GM12878 (cell line): ENCODE data around the gene NAT8. TPM values are rescaled to one million over a fixed set of nuclear protein-coding genes. Genes with fewer than 3 reads are reported as not detected.

Source experiments
- ATAC-seq: fragments of 200-7000 bp; cut with Tn5 transposase; 3 replicates; pipeline ENCODE4 v1.9.1; 2020; ENCODE audit warnings: mild to moderate bottlenecking, moderate library complexity
- BruUV-seq: library from RNA; stranded (reverse); fragments of 400-500 nt; replicated peaks from 2 replicates; lab custom pipeline; 2021; lab: Mats Ljungman, UMichigan
- CTCF ChIA-PET: fragments of 300-600 bp; sonication (Branson Sonifier 250); formaldehyde crosslinking; extraction: SDS; loops from one replicate; lab custom pipeline; 2021; ENCODE audit warnings: inconsistent platforms; lab: Yijun Ruan, JAX
- POLR2A ChIA-PET: fragments of 350-600 bp; formaldehyde crosslinking; extraction: SDS; loops from one replicate; lab custom pipeline; 2021; ENCODE audit warnings: inconsistent platforms; lab: Charles Lee
- RAD21 ChIA-PET: fragments of 300-600 bp; sonication (Branson Sonifier 250); formaldehyde crosslinking; loops from one replicate; lab custom pipeline; 2023; ENCODE audit warnings: antibody characterized with exemption; ENCODE audit not compliant: unreplicated experiment; lab: Charles Lee
- SMC1A ChIA-PET: fragments of 300-600 bp; sonication (Branson Sonifier 250); formaldehyde crosslinking; loops from one replicate; lab custom pipeline; 2023; ENCODE audit not compliant: unreplicated experiment, uncharacterized antibody; lab: Charles Lee
- DNase-seq: peaks from one replicate; pipeline ENCODE4 v3.0.0-alpha.2; 2011; ENCODE audit warnings: low read depth, low spot score
- FAIRE-seq: peaks from 3 replicates; lab custom pipeline; 2011; peaks lifted over from hg19 to GRCh38; lab: Jason Lieb, UNC
- H2AFZ ChIP-seq: 2 replicates; pipeline ENCODE4 v1.6.0; 2011; ENCODE audit warnings: low read depth, low read length, control low read depth; ENCODE audit not compliant: control insufficient read depth
- H3K27ac ChIP-seq: 2 replicates; pipeline ENCODE4 v1.5.1; 2011; ENCODE audit warnings: control low read depth; ENCODE audit not compliant: control insufficient read depth, insufficient read depth
- H3K27me3 ChIP-seq, 2 experiments: replicated peaks in 1 of 2; 2 replicates each; pipeline versions ENCODE4 v1.6.0 to v1.6.1; 2011; ENCODE audit warnings: low read length in 1 of 2; ENCODE audit not compliant: control insufficient read depth in 2 of 2, insufficient read depth in 2 of 2
- H3K36me3 ChIP-seq, 2 experiments: 2 replicates each; pipeline ENCODE4 v1.5.1; 2011; ENCODE audit warnings: low read length in 1 of 2; ENCODE audit not compliant: control insufficient read depth in 2 of 2, insufficient read depth in 2 of 2
- H3K4me1 ChIP-seq: 2 replicates; pipeline ENCODE4 v1.6.1; 2011; ENCODE audit warnings: mild to moderate bottlenecking, low read length, moderate library complexity, mixed read lengths; ENCODE audit not compliant: control insufficient read depth, insufficient read depth
- H3K4me2 ChIP-seq: 2 replicates; pipeline ENCODE4 v1.6.0; 2011; ENCODE audit warnings: control low read depth; ENCODE audit not compliant: control insufficient read depth, insufficient read depth
- H3K4me3 ChIP-seq: fragments of 200-600 bp; sonication (generic); 2 replicates; pipeline ENCODE4 v1.5.1; 2016
- H3K79me2 ChIP-seq: 2 replicates; pipeline ENCODE4 v1.6.0; 2011; ENCODE audit warnings: low read length; ENCODE audit not compliant: control insufficient read depth, insufficient read depth
- H3K9ac ChIP-seq: 2 replicates; pipeline ENCODE4 v1.8.0; 2011; ENCODE audit warnings: low read length, control low read depth, mixed read lengths; ENCODE audit not compliant: control insufficient read depth, insufficient read depth
- H3K9me3 ChIP-seq: replicated peaks from 3 replicates; pipeline ENCODE4 v1.5.1; 2011; ENCODE audit warnings: mild to moderate bottlenecking, low read length; ENCODE audit not compliant: control insufficient read depth, insufficient read depth
- H4K20me1 ChIP-seq: 2 replicates; pipeline ENCODE4 v1.6.0; 2011; ENCODE audit not compliant: control insufficient read depth, insufficient read depth
- E4F1 ChIP-seq: fragments of 450-650 bp; IDR thresholded peaks from 2 replicates; pipeline ENCODE4 v1.6.1; 2018; ENCODE audit warnings: borderline replicate concordance, mild to moderate bottlenecking; ENCODE audit not compliant: partially characterized antibody
- MLLT1 ChIP-seq: fragments of 450-650 bp; IDR thresholded peaks from 2 replicates; pipeline ENCODE4 v1.6.1; 2016; ENCODE audit warnings: mild to moderate bottlenecking
- TAF1 ChIP-seq: IDR thresholded peaks from 2 replicates; pipeline ENCODE4 v1.6.1; 2011; ENCODE audit warnings: mild to moderate bottlenecking, low read depth, low read length, borderline replicate concordance
- WGBS: methylation state at CpG from one replicate; pipeline ENCODE4 v1.1.6; 2016; ENCODE audit warnings: low lambda C conversion rate; ENCODE audit not compliant: insufficient replicate concordance, insufficient coverage; ENCODE audit errors: missing lambda C conversion rate; 5-methylcytosine and 5-hydroxymethylcytosine counted together
- in situ Hi-C: fragments of 300-500 bp; cut with MboI; formaldehyde crosslinking; loops from 9 replicates; pipeline ENCODE4 v1.14.3; 2018; ENCODE audit warnings: mixed read lengths
- intact Hi-C: fragments of 100-400 bp; cut with micrococcal nuclease; formaldehyde crosslinking; loops from one replicate; pipeline ENCODE4 v1.14.2; 2022; ENCODE audit not compliant: unreplicated experiment
- polyA plus RNA-seq, 11 experiments: library from polyadenylated mRNA; depleted of rRNA in 4 of 11; unstranded in 6 of 11; stranded (reverse) in 5 of 11; fragments of >200 nt; fragmentation: Nextera tagmentation in 4 of 11; fragmentation: Illumina TruSeq in 1 of 11; extraction: Ambion mirVana in 4 of 11; extraction: Trizol in 1 of 11; gene quantifications; 1 replicate in 1 of 11; 2 replicates in 10 of 11; pipeline versions ENCODE4 v1.2.1 to v1.2.3, GENCODE V29; 2011 to 2016; ENCODE audit warnings: inconsistent platforms in 2 of 11, missing spikeins in 2 of 11, low read depth in 1 of 11
- total RNA-seq, 4 experiments: library from RNA; depleted of rRNA in 3 of 4; stranded (reverse); fragments of >200 nt in 3 of 4; fragmentation: Illumina TruSeq in 1 of 4; extraction: Trizol in 1 of 4; gene quantifications; 2 replicates each; pipeline versions ENCODE4 v1.2.1 to v1.2.3, GENCODE V29; 2013 to 2021

NAT8 gene
- total and polyA plus RNA-seq, 10 of the 15 experiments (the other 5 are each of a cell fraction or from before 2014, with no cell fraction given), result not detected

- no peak for DNase-seq
- ChIA-PET RAD21 (no interaction called here), CTCF (no interaction called here), POLR2A (no interaction called here), SMC1A (no interaction called here)
- ATAC-seq, result no peak
- BruUV-seq, result no TSS peak
- peaks cover 6% of the 10 kb centered on the region for H3K4me1 ChIP-seq
- 48% methylated on average over 2 of the region's 2 CpGs for WGBS
- H3K9ac ChIP-seq, result no peak overlapping the region
- intact Hi-C loops (no loop called here), in situ Hi-C loops (no loop called here)
- no peak overlapping the region for H2AFZ ChIP-seq
- no peak overlapping the region for H3K27ac ChIP-seq
- no peaks in the 10 kb centered on the region for H3K79me2 ChIP-seq
- H3K27me3 ChIP-seq, result no peaks in the 10 kb centered on the region
- no peak overlapping the region for H3K4me2 ChIP-seq
- no peaks in the 10 kb centered on the region for H4K20me1 ChIP-seq
- TF ChIP-seq TAF1 (no peak), MLLT1 (no peak), E4F1 (no peak)
- peak; percentile 77 for FAIRE-seq
- H3K36me3 ChIP-seq, result no peaks in the 10 kb centered on the region
- H3K4me3 ChIP-seq, result no peak overlapping the region
- H3K9me3 ChIP-seq, result no peaks in the 10 kb centered on the region; the same call in 2 of the 3 replicates
Observed at GRCh38 chr2:73654175-73654574, 12.0 kb upstream of the NAT8 start.
